Central memory CD8-positive, alpha-beta T cell (primary cell): Measurements from ENCODE around the gene CAMK4.

ENCODE experiments used
- ATAC-seq: fragments of 150-1000 bp; cut with Tn5 transposase; replicated peaks from 2 replicates; pipeline ENCODE4 v1.10.0; 2022; ENCODE audit warnings: mild to moderate bottlenecking, moderate FRiP score, moderate number of reproducible peaks; ENCODE audit not compliant: poor library complexity, severe bottlenecking; ENCODE audit errors: extremely low read depth
- DNase-seq, 2 donors: peaks; one replicate each; pipeline ENCODE4 v3.0.0; 2021; ENCODE audit warnings: low spot score in 2 of 2
- H3K27ac Mint-ChIP-seq: one replicate; pipeline ENCODE4 v1.8.0; 2022; ENCODE audit warnings: low read depth, mild to moderate bottlenecking, moderate library complexity, mixed read lengths
- H3K27me3 Mint-ChIP-seq: one replicate; pipeline ENCODE4 v1.8.0; 2022; ENCODE audit warnings: mixed read lengths
- H3K36me3 Mint-ChIP-seq: one replicate; pipeline ENCODE4 v1.8.0; 2022; ENCODE audit warnings: mild to moderate bottlenecking, moderate library complexity, mixed read lengths; ENCODE audit not compliant: insufficient read depth
- H3K4me1 Mint-ChIP-seq: one replicate; pipeline ENCODE4 v1.8.0; 2022; ENCODE audit warnings: mixed read lengths
- H3K4me3 Mint-ChIP-seq: one replicate; pipeline ENCODE4 v1.8.0; 2022; ENCODE audit warnings: mild to moderate bottlenecking, moderate library complexity, mixed read lengths
- H3K9me3 Mint-ChIP-seq: one replicate; pipeline ENCODE4 v1.8.0; 2022; ENCODE audit warnings: mixed read lengths

Gene CAMK4

GRCh38 chr5:111233052-111233374 lies 8.8 kb downstream of the CAMK4 start:
- peak overlapping the region; percentile 61 for H3K27ac Mint-ChIP-seq
- H3K4me1 Mint-ChIP-seq: peaks cover 89% of the 10 kb centered on the region
- H3K9me3 Mint-ChIP-seq: no peaks in the 10 kb centered on the region
- H3K27me3 Mint-ChIP-seq: no peaks in the 10 kb centered on the region
- H3K4me3 Mint-ChIP-seq: peak overlapping the region; percentile 42
- ATAC-seq (no peak), DNase-seq (no peak)
- H3K36me3 Mint-ChIP-seq: peaks cover 14% of the 10 kb centered on the region

DNA sequence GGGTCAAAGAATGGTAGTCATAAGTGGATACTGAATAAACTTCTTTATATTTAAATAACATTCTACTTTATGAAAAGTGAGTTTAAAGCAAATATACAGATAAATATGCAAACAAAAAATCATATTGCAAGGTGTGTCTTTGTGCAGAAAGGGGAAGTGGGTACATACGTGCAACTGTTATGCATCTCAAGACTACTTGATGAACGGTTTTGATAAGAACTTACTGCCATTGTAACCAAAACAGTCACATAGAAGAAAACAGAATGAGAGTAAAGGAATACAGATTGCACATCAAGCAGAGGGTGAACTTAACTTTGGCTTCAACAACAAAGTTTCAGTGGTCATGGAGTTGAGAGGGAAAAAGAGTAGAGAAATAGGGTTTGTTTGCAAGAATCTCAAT lies 9.9 kb downstream of the CAMK4 start:
- peaks cover 88% of the 10 kb centered on the region for H3K4me1 Mint-ChIP-seq

DNA sequence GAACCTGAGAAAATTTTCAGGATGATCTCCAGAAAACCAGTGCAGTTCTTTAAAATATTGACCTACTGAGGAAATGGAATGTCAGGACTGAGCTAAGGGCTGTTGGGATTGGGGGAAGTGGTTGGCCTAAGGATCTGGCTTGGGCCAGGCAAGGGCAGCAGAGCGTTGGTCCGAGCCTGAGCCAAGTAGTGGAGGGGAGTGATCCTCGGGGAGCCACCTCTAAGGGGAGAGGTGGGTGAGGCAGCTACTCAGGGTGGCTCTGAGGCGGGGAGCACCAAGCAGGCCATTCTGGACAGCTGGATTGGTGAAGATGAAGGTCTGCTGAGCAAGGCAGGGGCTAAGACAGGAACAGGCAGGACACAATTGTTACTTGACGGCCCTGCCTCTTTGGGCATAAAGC lies 11.5 kb downstream of the CAMK4 start:
- Mint-ChIP-seq H3K36me3 (peaks cover 13% of the 10 kb centered on the region), H3K9me3 (no peaks in the 10 kb centered on the region), H3K4me1 (peaks cover 82% of the 10 kb centered on the region), H3K4me3 (peak overlapping the region; percentile 42), H3K27me3 (no peaks in the 10 kb centered on the region), H3K27ac (peak overlapping the region; percentile 91)
- ATAC-seq (no peak), DNase-seq (no peak)

More for the DNA sequence above, 9.9 kb downstream of the CAMK4 start:
- Mint-ChIP-seq H3K4me3 (peak overlapping the region; percentile 49), H3K9me3 (no peaks in the 10 kb centered on the region), H3K27me3 (no peaks in the 10 kb centered on the region), H3K36me3 (peaks cover 16% of the 10 kb centered on the region), H3K27ac (peak overlapping the region; percentile 61)
- ATAC-seq (no peak), DNase-seq (no peak)

DNA sequence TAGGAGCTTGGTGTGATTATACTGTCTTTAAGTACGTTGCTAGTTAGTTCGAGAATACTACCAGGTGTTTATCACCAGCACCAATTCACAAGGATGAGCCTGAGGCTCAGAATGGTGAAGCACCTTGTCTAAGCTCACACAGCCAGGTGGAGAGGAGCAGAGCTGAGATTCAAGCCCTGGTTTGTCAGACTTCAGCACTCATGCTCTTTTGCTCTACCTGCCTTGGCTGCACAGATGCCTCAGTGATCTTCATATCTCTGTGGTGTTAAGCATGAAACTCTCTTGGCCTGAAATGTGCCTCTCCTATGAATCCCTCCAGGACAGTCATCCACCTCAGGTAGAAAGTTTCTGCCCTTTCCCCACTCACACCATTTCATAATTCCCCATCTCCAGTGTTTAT lies 12.2 kb downstream of the CAMK4 start:
- Mint-ChIP-seq H3K27ac (peak overlapping the region; percentile 74), H3K27me3 (no peaks in the 10 kb centered on the region), H3K4me1 (peaks cover 75% of the 10 kb centered on the region)

DNA sequence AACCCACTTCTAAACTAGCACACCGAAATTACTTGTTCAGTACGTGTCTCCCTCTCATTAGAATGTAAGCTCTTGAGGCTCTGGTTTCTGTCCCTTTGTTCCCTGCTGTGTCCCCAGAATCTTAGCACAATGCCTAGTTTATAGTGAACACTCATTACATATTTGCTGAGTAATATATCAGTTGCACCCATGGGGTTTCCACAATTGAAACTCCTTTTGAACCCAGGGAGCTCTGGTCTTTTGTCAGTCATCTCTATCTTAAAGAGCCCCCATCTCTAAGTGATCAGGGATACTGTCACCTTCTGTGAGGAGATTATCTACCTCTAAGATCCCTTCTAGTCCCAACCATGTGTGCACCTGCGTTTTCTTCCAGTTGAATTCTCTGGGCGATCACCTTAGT lies 12.8 kb downstream of the CAMK4 start:
- Mint-ChIP-seq H3K36me3 (peaks cover 10% of the 10 kb centered on the region), H3K4me3 (peak overlapping the region; percentile 59), H3K9me3 (no peaks in the 10 kb centered on the region), H3K4me1 (peaks cover 77% of the 10 kb centered on the region), H3K27ac (peak overlapping the region; percentile 74), H3K27me3 (no peaks in the 10 kb centered on the region)
- ATAC-seq: no peak
- DNase-seq: no peak

More for the DNA sequence above, 12.2 kb downstream of the CAMK4 start:
- ATAC-seq: no peak
- Mint-ChIP-seq H3K4me3 (peak overlapping the region; percentile 59), H3K36me3 (peaks cover 10% of the 10 kb centered on the region), H3K9me3 (no peaks in the 10 kb centered on the region)
- DNase-seq: no peak

DNA sequence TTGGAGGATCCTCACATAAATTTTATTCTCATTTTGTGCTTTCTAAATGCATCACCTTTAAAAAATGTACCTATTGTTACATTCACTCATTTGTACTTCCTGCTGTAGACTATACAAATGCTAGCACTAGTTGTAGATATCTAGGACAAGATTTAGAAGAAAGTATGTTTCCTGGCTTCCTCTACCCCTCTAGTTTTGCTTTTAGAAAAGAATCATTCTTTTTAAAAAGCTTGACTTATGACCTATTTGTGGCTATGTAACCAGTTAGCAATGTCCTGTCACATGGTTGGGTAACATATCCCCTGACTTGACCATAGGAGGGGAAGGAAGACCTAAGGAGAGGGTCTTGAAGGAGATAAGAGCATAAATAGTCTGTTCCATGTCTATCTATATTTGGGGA lies 13.3 kb downstream of the CAMK4 start:
- H3K36me3 Mint-ChIP-seq: peaks cover 10% of the 10 kb centered on the region
- ATAC-seq: no peak
- H3K4me3 Mint-ChIP-seq: peak overlapping the region; percentile 59

GRCh38 chr5:111238431-111239225 lies 14.4 kb downstream of the CAMK4 start:
- no peaks in the 10 kb centered on the region for H3K9me3 Mint-ChIP-seq
- peaks cover 79% of the 10 kb centered on the region for H3K4me1 Mint-ChIP-seq
- H3K27me3 Mint-ChIP-seq: no peaks in the 10 kb centered on the region
- peaks cover 8% of the 10 kb centered on the region for H3K36me3 Mint-ChIP-seq
- no peak overlapping the region for H3K27ac Mint-ChIP-seq
- peak overlapping the region; percentile 59 for H3K4me3 Mint-ChIP-seq
- ATAC-seq (no peak), DNase-seq (no peak)

More for the DNA sequence above, 13.3 kb downstream of the CAMK4 start:
- Mint-ChIP-seq H3K27me3 (no peaks in the 10 kb centered on the region), H3K4me1 (peaks cover 77% of the 10 kb centered on the region), H3K9me3 (no peaks in the 10 kb centered on the region), H3K27ac (peak overlapping the region; percentile 74)
- no peak for DNase-seq

- Mint-ChIP-seq H3K4me1 (peaks cover 66% of the 10 kb centered on the region), H3K27me3 (no peaks in the 10 kb centered on the region), H3K27ac (no peak overlapping the region), H3K9me3 (no peaks in the 10 kb centered on the region), H3K36me3 (peaks cover 4% of the 10 kb centered on the region), H3K4me3 (no peak overlapping the region)
- DNase-seq (no peak), ATAC-seq (no peak)
Measured at GRCh38 chr5:111241696-111242095, 17.5 kb downstream of the CAMK4 start.

- Mint-ChIP-seq H3K36me3 (peaks cover 4% of the 10 kb centered on the region), H3K4me1 (peaks cover 58% of the 10 kb centered on the region), H3K4me3 (no peak overlapping the region), H3K9me3 (no peaks in the 10 kb centered on the region), H3K27ac (peak overlapping the region; percentile 47), H3K27me3 (no peaks in the 10 kb centered on the region)
- ATAC-seq (no peak), DNase-seq (no peak)
Measured at GRCh38 chr5:111242606-111243005, 18.4 kb downstream of the CAMK4 start.

DNA sequence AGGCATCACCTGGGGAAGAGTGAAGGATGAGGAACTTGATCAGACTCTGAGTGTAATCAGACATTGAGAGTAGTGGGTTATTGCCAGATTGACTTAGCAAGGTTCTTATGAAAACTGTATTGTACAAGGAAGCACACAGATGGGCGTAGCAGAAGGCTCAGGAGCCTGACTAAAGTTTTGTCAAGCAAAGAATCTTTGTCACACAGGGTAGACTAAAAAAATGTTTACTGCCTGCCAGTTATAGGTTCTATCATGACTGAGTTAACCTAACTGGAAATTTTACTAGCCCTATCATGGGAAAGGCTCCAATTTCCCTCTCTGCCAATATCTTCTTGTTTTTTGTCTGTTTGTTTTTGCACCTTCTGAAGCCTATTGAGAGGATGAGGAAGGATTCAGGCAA lies 19.1 kb downstream of the CAMK4 start:
- no peaks in the 10 kb centered on the region for H3K9me3 Mint-ChIP-seq
- H3K4me3 Mint-ChIP-seq: no peak overlapping the region
- no peak for ATAC-seq
- peaks cover 58% of the 10 kb centered on the region for H3K4me1 Mint-ChIP-seq
- DNase-seq: no peak
- peaks cover 2% of the 10 kb centered on the region for H3K36me3 Mint-ChIP-seq
- H3K27ac Mint-ChIP-seq: no peak overlapping the region
- no peaks in the 10 kb centered on the region for H3K27me3 Mint-ChIP-seq

- Mint-ChIP-seq H3K4me3 (no peak overlapping the region), H3K9me3 (no peaks in the 10 kb centered on the region), H3K36me3 (peaks cover 2% of the 10 kb centered on the region), H3K27ac (no peak overlapping the region), H3K4me1 (peaks cover 56% of the 10 kb centered on the region), H3K27me3 (no peaks in the 10 kb centered on the region)
- DNase-seq (no peak), ATAC-seq (no peak)
Measured at GRCh38 chr5:111245654-111246053, 21.5 kb downstream of the CAMK4 start.

DNA sequence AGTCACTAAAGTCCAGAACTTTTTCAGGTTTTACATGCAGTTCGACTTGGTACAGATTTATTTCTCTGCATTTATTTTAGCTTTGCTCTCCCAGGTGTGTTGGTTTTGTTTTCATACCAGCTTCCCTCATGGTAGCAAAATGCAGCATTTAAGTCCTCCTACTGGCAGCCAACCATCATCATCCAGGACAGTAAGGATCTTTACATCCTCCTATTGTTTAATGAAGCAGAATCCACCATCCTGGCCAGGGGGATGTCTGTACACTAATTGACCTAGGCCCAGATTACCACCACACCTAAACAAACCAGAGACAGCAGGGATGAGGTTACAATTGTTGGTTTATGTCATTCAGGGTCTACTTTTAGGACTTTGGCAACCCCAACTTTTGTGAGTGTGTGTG lies 22.3 kb downstream of the CAMK4 start:
- no peaks in the 10 kb centered on the region for H3K9me3 Mint-ChIP-seq
- no peak for DNase-seq
- H3K36me3 Mint-ChIP-seq: peaks cover 2% of the 10 kb centered on the region
- no peak for ATAC-seq
- H3K27ac Mint-ChIP-seq: no peak overlapping the region
- H3K27me3 Mint-ChIP-seq: no peaks in the 10 kb centered on the region
- peaks cover 63% of the 10 kb centered on the region for H3K4me1 Mint-ChIP-seq
- peak overlapping the region; percentile 14 for H3K4me3 Mint-ChIP-seq

GRCh38 chr5:111248571-111248970 lies 24.4 kb downstream of the CAMK4 start:
- peaks cover 62% of the 10 kb centered on the region for H3K4me1 Mint-ChIP-seq
- ATAC-seq: no peak
- no peaks in the 10 kb centered on the region for H3K9me3 Mint-ChIP-seq
- no peak overlapping the region for H3K27ac Mint-ChIP-seq
- H3K4me3 Mint-ChIP-seq: no peak overlapping the region
- H3K27me3 Mint-ChIP-seq: no peaks in the 10 kb centered on the region
- peaks cover 5% of the 10 kb centered on the region for H3K36me3 Mint-ChIP-seq
- no peak for DNase-seq
